Middle frontal gyrus (tissue), 1 donor: ENCODE results near the gene PDE4B.
"Not testable (repeated sequence)": the region's sequence is repeated elsewhere in the genome, so short reads cannot be mapped to it uniquely, and the experiment has no call there.

ENCODE experiments used
- DNase-seq: peaks from one replicate; pipeline ENCODE4 v3.0.0-alpha.2; 2015; ENCODE audit warnings: low spot score; ENCODE audit errors: extremely low spot score

PDE4B gene

DNA sequence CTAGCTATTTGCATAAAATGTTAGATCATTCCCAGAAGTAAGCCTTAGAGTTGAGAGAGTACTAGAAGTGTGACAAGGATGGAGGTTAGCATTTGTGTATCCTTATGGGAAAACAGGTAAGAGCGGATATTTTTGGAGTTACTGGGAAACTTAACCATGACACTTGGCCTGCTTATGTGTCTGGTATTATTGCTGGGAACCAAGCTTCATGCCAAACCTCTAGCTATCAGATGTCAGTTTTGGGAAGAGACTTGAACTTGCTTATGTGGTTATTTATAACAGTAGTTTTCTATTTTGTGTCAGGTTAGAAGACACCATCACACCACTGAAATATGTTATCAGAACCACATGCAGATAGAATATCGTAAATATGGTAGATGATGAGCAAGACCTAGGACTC is 511.0 kb downstream of the PDE4B start:
- DNase-seq: no peak

DNA sequence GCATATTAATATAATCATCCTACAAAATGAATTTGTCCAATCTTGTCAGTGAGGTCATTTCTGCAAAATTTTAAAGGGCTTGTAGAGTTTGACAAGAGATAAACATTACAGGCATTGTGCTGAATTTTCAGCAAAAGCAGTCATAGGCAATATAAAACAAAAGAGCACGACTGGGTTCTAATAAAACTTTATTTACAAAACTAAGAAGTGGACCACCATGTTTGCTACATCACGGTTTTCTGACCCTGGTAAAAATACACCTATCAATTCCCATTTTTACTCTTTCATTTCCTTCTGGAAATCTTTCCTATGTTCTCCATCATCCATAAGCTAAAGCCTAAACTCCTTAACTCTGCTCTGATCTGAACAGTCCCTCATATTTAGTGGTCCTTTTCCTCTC is 511.4 kb downstream of the PDE4B start:
- no peak for DNase-seq

DNA sequence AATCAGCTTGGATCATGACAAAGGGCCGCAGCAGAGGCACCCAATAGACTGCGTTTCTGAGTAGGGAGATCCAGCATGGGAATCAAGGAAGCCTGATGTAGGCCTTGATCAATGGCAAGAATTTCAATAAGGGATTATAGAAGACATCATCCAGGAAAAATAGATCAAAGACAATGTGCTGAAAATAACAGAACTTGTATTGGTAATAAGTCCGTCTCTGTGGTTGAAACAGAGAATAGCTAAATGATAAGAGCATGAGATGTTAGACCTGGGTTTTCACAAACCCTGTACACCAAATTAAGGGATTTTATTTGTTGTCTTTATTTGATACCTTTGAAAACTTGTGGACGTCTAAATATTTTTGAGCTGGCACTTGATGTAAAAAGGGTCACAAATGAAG is 513.2 kb downstream of the PDE4B start:
- DNase-seq: no peak

DNA sequence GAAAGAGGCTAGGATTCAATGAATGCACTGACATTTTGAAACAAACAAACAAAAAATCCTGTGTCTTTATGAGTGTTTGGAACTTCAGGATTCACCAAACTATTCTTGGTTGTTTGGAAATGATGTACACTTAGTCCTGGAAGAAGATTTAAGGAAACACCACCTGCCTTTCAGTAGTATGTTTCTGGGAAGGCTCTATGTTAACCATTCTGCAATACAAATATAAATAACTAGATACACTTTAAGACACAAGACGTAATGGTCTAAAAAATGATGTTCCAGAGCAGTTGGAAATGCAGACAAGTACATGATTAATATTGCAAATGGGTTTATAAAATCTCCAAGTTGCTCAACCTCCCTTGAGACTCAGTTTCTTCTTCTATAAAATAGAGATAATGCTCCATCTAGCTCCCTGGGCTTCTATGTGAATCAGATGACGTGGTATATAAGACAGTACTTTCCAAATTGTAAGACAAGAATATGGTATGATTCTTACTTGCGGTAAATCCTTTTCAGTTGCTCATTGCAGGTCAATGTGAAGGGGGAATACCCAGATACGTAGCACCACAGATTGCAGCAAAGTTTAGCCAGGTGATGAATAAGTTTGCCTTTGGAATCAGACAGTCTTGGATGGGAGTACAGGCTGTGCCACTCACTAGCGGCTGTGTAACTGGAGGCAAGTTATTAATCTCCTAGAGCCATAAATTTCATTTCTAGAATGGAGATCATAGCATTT is 516.5 kb downstream of the PDE4B start:
- DNase-seq: no peak

DNA sequence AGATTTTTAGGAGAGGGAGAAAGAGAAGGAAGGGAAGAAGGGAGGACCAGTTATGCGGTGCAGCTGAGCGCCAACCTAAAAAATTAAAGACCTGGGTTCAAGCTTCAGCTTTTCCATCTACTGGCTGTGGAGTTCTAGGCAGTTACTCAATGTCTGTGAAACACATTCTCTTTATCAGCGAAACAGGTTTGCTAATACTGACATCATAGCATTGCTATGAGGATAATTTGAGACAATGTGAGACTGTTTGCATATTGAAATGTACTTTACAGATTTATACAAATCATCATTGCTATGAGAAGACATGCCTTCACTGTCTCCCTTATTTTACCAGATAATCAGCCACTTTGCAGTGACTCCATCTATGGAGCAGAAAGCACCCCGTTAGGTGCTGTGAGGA is 518.4 kb downstream of the PDE4B start:
- no peak for DNase-seq

DNA sequence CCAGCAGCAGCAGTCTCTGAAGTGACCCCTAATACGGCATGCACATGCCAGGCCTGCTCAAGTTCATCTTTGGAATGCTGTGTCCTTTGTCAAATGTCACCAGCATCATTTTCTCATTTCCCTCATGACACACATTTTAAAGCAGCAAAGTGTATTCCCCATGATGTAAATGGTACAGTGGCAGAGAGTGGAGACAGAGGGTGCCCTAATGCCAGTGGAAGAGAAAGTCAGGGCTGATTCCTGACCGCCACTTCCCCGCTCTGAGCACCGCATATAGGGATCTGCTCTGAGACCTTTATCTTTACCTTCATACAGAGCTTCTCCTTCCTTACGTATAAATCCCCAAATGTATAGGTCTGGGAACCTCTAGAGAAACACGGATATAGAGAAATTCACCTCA is 518.9 kb downstream of the PDE4B start:
- DNase-seq: no peak

DNA sequence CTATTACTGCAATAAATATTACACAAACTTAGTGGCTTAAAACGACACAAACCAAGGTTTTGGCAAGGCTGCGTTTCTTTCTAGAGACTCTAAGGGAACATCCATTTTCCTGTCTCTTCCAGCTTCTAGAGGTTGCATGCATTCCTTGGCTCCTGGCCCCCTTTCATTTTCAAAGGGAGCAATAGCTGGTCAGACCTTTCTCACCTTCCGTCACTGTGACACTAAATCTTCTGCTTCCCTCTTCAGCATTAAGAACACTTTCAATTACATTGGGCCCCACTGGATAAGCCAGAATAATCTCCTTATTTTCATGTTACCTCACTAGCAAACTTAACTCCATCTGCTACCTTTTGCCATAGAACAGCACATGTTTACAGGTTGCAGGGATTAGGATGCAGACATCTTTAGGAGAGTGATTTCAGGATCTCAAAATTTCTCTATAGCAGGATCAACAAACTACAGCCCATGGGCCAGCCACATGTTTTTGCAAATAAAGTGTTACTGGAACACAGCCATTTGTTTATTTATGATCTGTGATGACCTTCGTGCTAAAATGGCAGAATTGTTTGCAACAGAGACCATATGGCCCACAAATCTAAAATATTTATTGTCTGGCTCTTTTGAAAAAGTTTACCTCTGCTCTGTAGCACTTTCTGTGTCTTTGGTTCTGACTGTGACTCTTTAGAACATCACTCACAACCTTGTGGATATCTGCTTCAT is 519.7 kb downstream of the PDE4B start:
- DNase-seq: no peak

DNA sequence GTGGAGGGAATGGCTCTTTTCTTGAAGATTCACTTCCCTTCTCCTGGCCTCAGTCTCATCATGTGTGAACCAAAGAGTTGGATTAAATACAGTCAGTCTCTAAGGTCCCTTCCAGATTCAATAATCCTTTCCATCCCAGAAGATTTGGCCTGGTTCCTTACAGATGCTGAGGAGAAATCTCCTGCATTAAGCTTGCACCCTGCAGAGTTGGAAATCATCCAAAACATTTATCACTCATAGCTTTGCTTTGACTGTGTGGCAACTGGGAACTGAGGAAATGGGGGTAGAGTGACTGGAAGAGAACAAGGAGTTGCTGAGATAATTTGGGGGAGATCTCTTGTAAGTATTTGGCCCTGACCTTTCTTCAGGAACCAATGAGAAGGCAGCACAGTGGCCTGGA is 520.7 kb downstream of the PDE4B start:
- no peak for DNase-seq

DNA sequence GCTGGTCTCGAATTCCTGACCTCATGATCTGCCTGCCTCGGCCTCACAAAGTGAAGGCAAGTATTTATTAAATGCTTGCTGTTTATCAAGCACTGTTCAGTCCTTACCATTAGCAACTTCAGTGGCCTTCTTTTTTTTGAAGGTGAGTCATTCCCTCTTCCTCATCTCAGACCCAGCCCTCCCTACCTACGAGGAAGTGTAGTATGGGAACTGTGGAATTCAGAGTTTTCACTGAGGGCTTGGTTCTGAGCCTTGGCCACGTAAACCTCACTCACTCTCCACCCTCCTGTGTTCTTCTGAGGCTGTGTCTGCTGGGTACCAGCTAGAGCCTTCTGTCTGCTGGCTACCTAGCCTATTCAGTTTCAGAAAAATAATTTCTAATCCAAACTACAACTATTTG is 523.0 kb downstream of the PDE4B start:
- no peak for DNase-seq

DNA sequence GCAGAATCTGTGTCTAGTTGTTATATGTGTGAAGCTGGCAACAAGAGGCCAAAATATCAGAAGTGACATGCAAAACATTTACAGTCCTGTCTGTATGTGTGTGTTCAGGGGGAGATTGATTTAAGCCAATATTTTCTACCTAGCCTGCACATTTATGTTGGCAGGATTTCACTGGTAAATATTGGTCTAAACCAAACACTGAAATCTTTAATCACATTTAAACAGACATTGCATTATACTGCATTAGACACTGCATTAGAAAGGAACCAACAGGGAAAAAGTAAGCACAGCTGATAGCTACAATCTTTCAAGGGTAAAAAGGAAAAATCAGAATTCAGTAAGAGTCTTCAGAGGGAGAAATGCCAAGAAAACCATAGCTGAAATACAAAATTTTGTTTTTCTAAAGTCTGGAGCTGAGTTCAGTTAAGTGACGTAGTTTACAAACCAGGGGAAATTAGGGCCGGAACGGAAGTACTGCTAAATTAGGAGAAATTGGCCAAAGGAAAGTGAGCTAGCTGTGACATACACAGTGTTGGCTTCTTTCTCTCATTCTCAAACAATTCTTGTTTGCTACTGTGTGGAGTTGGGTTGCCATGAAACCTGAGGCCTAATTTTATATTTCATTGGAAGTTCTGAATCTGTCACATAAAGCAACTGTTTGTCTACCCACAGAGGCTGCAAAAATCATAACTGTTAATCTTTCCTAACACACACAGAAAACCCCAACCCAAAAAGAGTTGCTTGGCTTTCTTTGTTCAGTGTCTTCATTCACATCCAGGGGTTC is 524.0 kb downstream of the PDE4B start:
- DNase-seq: no peak

DNA sequence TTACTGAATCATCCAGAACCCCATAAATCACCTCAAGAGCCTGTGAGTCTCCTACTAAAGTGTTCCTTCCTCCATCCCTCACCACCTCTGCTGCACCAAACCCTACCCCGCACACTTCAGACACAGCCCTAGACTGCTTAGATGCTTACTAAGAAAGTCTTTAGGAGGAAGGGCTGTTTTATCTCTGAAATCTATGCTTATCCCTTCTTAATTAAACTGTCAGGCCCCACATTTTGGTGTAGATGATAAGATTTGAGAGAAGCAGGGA is 524.5 kb downstream of the PDE4B start:
- DNase-seq: no peak

DNA sequence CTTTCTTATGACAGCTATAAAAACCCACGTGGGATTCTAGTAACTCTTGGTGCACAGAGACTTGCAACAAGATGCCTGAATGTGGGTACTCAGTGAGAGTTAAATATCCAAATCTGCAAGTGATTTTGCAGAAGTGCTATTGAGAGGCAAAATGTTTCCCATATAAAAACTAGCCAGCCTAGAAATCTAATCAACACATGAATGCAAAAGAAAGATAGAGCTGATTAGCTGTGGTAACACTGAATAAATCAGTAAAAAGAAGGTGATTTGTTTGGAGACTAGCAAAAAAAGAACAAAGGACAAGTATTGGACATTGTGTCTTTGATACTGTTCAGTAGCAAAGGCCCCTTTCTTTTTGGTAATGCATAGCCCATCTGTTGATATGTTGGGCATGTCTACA is 527.5 kb downstream of the PDE4B start:
- DNase-seq: no peak

DNA sequence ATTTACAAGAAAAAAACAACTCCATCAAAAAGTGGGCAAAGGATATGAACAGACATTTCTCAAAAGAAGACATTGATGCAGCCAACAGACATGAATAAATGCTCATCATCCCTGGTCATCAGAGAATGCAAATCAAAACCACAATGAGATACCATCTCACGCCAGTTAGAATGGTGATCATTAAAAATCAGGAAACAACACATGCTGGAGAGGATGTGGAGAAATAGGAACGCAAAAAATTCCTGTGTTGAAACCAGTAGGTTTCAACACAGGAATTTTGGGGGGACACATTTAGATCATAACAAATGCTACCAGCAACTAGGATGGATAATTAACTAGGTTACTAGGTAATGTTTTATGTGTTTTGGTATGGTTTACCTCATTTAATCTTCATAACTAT is 529.8 kb downstream of the PDE4B start:
- not testable (repeated sequence) for DNase-seq

DNA sequence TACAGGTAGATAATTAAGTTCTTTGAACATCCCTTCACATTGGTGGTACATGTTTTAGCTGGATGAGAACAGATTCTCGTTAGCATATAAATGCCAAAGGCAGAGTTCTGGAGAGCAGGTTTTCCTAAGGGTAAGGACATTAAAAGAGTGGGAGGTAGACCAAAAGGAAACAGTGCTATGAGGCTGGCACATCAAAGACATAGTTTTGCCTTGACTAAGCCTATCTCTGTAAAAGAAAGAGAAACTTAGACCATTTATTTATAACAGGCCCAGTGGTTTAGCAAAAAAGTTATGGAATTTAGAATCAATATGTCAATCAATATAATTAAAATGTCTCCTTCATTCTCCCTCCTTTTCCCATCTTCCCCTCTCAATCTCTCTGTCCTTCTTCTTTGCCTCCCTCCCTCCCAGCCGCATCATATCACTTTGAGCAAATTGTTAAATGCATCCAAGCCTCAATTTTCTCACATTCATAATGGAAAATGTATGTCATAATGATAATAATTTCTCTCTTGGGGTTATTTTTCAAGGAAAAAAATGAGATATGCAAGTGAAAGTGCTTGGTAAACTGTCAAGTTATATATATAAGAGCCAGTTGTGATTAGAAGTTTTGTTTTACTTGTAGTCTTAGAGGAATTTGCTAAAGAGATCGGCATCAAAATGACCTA is 531.4 kb downstream of the PDE4B start:
- DNase-seq: no peak

DNA sequence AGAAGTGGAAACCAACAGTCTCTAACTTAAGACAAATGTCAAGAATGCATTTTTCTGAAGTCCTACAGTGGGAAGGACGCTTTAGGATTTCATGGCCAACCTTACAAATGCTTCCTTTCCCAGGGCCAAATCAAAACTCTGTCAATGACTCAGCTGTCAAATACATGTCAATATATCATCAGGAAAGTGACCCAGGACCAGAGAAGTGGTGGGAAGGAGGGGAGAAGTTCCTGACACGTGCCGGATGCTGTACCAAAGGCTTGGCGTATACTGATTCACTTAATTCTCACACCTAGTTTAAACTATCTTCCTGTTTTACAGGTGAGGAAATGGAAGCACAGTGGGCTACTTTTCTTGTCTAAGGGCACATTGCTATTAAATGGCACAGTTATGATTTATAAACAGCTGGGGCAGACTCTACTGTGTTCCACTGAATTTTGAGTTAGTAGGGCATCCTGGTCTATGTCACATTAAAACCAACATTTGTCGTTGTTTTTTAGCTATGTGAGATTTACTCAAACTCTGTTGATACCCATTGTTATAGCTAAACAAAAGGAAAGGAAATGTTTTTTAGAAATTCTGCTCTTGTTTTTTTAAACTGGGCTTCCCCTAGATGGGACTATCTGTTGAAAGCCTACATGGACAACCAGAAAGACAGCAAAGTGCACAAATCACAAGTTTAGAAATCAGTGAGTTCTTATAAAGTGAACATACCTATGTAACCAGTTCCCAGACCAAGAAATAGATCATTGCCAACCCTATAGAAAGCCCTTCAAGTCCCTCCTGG is 533.1 kb downstream of the PDE4B start:
- DNase-seq: no peak

DNA sequence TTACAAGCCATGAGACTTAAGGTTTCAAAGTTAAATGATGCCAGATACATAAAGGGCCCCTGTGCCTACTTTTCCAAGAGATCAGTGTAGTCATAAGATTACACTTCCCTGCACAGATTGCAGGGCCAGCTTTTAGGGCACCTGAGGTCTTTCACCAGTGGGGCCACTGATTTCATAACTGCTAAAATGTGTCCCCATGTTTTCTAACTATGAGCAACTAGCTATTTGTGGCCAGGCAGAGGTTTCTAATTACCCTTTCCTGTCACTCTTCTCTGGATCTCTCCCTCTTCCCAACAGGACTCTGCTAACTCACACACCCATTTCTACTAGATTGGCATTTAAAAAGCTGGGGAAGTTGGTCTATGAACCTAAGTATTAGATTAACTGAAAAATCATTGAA is 534.2 kb downstream of the PDE4B start:
- no peak for DNase-seq

DNA sequence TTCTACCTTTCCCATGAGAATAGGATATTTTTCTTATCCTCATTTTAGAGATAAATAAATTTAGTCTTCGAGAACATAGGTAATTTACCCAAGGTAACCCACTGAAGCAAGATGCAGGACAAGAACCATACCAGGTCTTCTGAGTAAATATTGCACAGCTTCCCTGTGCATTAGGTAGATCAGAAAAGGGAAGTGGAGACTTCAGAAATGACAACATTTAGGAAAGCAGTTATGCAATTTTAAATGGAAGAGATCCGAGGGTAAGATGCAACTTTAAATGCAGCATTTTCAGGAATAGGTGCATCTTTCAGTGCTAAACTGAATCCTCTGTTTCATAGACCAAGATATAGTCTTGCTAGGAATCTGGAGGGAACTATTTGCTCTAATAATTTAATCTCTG is 534.9 kb downstream of the PDE4B start:
- no peak for DNase-seq

DNA sequence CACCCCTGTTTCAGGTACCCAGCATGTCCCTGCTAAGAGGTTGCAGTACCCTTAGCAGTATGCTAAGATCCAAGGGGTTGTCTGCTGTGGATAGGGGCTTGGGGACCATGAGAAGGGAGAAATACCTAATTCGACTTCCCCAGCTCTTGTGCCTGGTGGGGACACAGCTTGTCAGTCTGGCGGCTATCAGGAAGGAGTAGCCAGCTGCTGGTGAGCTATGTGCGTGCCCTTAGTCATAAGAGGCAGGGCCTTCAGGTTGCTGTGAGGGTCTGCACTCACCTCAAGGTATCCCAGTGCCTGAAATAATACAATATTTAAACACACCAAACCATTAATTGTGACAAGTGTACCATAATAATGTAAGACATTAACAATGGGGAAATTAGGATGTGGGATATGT is 536.2 kb downstream of the PDE4B start:
- DNase-seq: no peak

DNA sequence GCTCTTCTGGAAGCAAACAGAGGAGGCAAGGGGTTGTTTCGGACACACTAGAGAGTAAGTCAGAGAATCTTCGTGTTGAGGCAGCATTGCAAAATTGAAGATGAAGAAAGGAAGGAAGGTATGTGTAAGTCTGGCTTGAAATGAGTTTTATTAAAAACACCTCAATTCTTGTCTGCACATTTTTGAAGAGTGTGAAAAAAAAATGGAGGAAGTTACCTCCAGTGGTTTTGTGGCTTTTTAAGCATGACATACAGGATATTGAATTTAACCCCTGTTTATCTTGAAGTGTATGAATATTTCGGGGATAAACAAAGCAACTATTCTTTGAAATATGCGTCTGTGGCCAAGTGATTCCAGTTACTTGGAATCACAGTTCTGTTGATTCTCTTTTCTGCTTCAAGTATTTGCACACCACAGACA is 538.0 kb downstream of the PDE4B start:
- no peak for DNase-seq

DNA sequence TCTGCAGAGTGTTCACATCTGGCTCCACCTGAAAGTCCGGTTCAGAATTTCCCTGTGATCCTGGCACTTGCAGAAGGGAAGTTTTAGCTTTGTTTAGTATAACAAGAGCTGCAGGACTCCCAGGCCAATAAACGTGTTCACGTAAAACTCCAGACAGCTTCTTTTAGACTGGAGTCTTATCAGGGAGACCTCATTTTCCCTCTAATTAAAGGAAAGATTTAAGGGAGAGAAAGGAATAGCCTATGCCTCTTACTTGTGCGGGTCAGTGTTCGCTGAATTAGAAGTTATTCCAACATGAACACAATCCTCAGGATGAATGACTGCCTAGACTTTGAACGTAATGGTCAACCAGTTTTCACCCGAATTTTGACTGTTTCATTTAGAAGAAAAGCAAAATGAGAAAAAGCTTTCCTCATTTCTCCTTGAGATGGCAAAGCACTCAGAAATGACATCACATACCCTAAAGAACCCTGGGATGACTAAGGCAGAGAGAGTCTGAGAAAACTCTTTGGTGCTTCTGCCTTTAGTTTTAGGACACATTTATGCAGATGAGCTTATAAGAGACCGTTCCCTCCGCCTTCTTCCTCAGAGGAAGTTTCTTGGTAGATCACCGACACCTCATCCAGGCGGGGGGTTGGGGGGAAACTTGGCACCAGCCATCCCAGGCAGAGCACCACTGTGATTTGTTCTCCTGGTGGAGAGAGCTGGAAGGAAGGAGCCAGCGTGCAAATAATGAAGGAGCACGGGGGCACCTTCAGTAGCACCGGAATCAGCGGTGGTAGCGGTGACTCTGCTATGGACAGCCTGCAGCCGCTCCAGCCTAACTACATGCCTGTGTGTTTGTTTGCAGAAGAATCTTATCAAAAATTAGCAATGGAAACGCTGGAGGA is 539.2 kb downstream of the PDE4B start:
- DNase-seq: no peak
